SK-N-SH treated with all-trans-retinoic acid at 6 μM for 48 hours (cell line): ENCODE results near the gene PLCB2.

Source experiments
- ATAC-seq: fragments of 200-7000 bp; cut with Tn5 transposase; 3 replicates; pipeline ENCODE4 v1.9.1; 2020; ENCODE audit warnings: mild to moderate bottlenecking, moderate library complexity
- ARNTL ChIP-seq: fragments of 450-650 bp; formaldehyde crosslinking; IDR thresholded peaks from 2 replicates; pipeline ENCODE4 v1.5.0; 2020; ENCODE audit warnings: low read depth, mild to moderate bottlenecking, moderate library complexity, borderline replicate concordance
- BACH2 ChIP-seq: fragments of 250-450 bp; sonication (Bioruptor Pico); IDR thresholded peaks from 2 replicates; pipeline ENCODE4 v1.9.0; 2021; ENCODE audit warnings: mild to moderate bottlenecking, borderline replicate concordance
- CREB5 ChIP-seq: fragments of 250-450 bp; sonication (Bioruptor Pico); IDR thresholded peaks from 2 replicates; pipeline ENCODE4 v1.5.1; 2020; ENCODE audit warnings: low read depth, mild to moderate bottlenecking, moderate library complexity
- CSRNP3 ChIP-seq: fragments of 250-450 bp; sonication (Bioruptor Pico); IDR thresholded peaks from 2 replicates; pipeline ENCODE4 v1.5.1; 2021; ENCODE audit warnings: mild to moderate bottlenecking, moderate library complexity
- ESRRG ChIP-seq: fragments of 250-450 bp; sonication (Bioruptor Pico); IDR thresholded peaks from 2 replicates; pipeline ENCODE4 v1.6.1; 2021; ENCODE audit warnings: mild to moderate bottlenecking
- GLIS3 ChIP-seq: fragments of 250-450 bp; sonication (Bioruptor Pico); IDR thresholded peaks from 2 replicates; pipeline ENCODE4 v1.5.0; 2020; ENCODE audit warnings: mild to moderate bottlenecking, moderate library complexity
- ISL1 ChIP-seq: fragments of 250-450 bp; sonication (Bioruptor Pico); IDR thresholded peaks from 2 replicates; pipeline ENCODE4 v2.1.2; 2022; ENCODE audit warnings: mild to moderate bottlenecking, moderate library complexity
- OSR1 ChIP-seq: fragments of 250-450 bp; sonication (Bioruptor Pico); IDR thresholded peaks from 2 replicates; pipeline ENCODE4 v1.8.0; 2022; ENCODE audit warnings: moderate library complexity, mild to moderate bottlenecking, inconsistent platforms
- PATZ1 ChIP-seq: fragments of 250-450 bp; sonication (Bioruptor Pico); IDR thresholded peaks from 2 replicates; pipeline ENCODE4 v1.8.0; 2020; ENCODE audit warnings: mild to moderate bottlenecking, moderate library complexity, borderline replicate concordance
- PPARA ChIP-seq: fragments of 250-450 bp; sonication (Bioruptor Pico); IDR thresholded peaks from 2 replicates; pipeline ENCODE4 v1.5.0; 2020; ENCODE audit warnings: mild to moderate bottlenecking, borderline replicate concordance
- RARB ChIP-seq: fragments of 250-450 bp; sonication (Bioruptor Pico); IDR thresholded peaks from 2 replicates; pipeline ENCODE4 v1.8.0; 2021; ENCODE audit warnings: mild to moderate bottlenecking, moderate library complexity
- TCF4 ChIP-seq: fragments of 250-450 bp; sonication (Bioruptor Pico); IDR thresholded peaks from 2 replicates; pipeline ENCODE4 v1.8.0; 2021; ENCODE audit warnings: mild to moderate bottlenecking, moderate library complexity, borderline replicate concordance
- TOX ChIP-seq: fragments of 250-450 bp; sonication (Bioruptor Pico); IDR thresholded peaks from 2 replicates; pipeline ENCODE4 v1.8.0; 2021; ENCODE audit warnings: mild to moderate bottlenecking, moderate library complexity, borderline replicate concordance
- TSHZ2 ChIP-seq: fragments of 250-450 bp; sonication (Bioruptor Pico); IDR thresholded peaks from 2 replicates; pipeline ENCODE4 v1.5.0; 2020; ENCODE audit warnings: mild to moderate bottlenecking, moderate library complexity
- ZC3H10 ChIP-seq: fragments of 250-450 bp; sonication (Bioruptor Pico); IDR thresholded peaks from 2 replicates; pipeline ENCODE4 v1.5.1; 2021; ENCODE audit warnings: mild to moderate bottlenecking, moderate library complexity
- ZFP30 ChIP-seq: fragments of 450-650 bp; formaldehyde crosslinking; IDR thresholded peaks from 2 replicates; pipeline ENCODE4 v1.5.0; 2022; ENCODE audit warnings: mild to moderate bottlenecking, moderate library complexity
- ZNF565 ChIP-seq: fragments of 450-650 bp; formaldehyde crosslinking; conservative IDR thresholded peaks from 2 replicates; pipeline ENCODE4 v1.5.0; 2020; ENCODE audit warnings: low read depth, mild to moderate bottlenecking, moderate library complexity
- ZNF70 ChIP-seq: fragments of 450-650 bp; formaldehyde crosslinking; IDR thresholded peaks from 2 replicates; pipeline ENCODE4 v1.5.0; 2020; ENCODE audit warnings: mild to moderate bottlenecking, moderate library complexity
- ZNF8 ChIP-seq: fragments of 450-650 bp; formaldehyde crosslinking; IDR thresholded peaks from 2 replicates; pipeline ENCODE4 v1.5.0; 2020; ENCODE audit warnings: mild to moderate bottlenecking, moderate library complexity

The PLCB2 gene

GRCh38 chr15:40295297-40295696 is 12.4 kb downstream of the PLCB2 start (continued):
- no peak for TF ChIP-seq ZNF8
- no peak for TF ChIP-seq PPARA
- TF ChIP-seq ZNF70 (CRISPR knock-in tag) = no peak
- TF ChIP-seq CREB5 (CRISPR knock-in tag) = no peak
- no peak for TF ChIP-seq ISL1 (CRISPR knock-in tag)
- TF ChIP-seq, all 23 proteins: peak for 0

- no peak for ATAC-seq
Measured at GRCh38 chr15:40293905-40294895, 13.5 kb downstream of the PLCB2 start.

GRCh38 chr15:40293006-40293405 is 14.7 kb downstream of the PLCB2 start:
- no peak for ATAC-seq
- TF ChIP-seq BACH2 (CRISPR knock-in tag) (no peak), PATZ1 (CRISPR knock-in tag) (no peak), CSRNP3 (CRISPR knock-in tag) (no peak), ZC3H10 (CRISPR knock-in tag) (no peak), GLIS3 (CRISPR knock-in tag) (no peak), CREB5 (CRISPR knock-in tag) (no peak), ARNTL (CRISPR knock-in tag) (no peak), ESRRG (CRISPR knock-in tag) (no peak), ZFP30 (CRISPR knock-in tag) (no peak), ISL1 (CRISPR knock-in tag) (no peak), TCF4 (CRISPR knock-in tag) (no peak), ZNF8 (no peak), TOX (CRISPR knock-in tag) (no peak), ZNF565 (CRISPR knock-in tag) (no peak), RARB (CRISPR knock-in tag) (no peak), PPARA (no peak), ZNF70 (CRISPR knock-in tag) (no peak), TSHZ2 (no peak)

More at GRCh38 chr15:40293905-40294895, 13.5 kb downstream of the PLCB2 start:
- TF ChIP-seq ZFP30 (CRISPR knock-in tag) (no peak), TOX (CRISPR knock-in tag) (no peak), TSHZ2 (no peak), ZNF565 (CRISPR knock-in tag) (no peak), RARB (CRISPR knock-in tag) (no peak), OSR1 (CRISPR knock-in tag) (no peak)
